Mammary epithelial cell (primary cell): Measurements from ENCODE around the gene ARL4A.

Experiments used
- EZH2 ChIP-seq: IDR thresholded peaks from 2 replicates; pipeline ENCODE4 v1.6.1; 2012; ENCODE audit warnings: low read length, inconsistent platforms, borderline replicate concordance
- TF ChIP-seq, protein P1 (sequence below), 2 donors: IDR thresholded peaks in 1 of 2; conservative IDR thresholded peaks in 1 of 2; 2 replicates each; pipeline ENCODE4 v1.5.1; 2011 to 2012; ENCODE audit warnings: inconsistent platforms in 2 of 2, low read length in 2 of 2, mild to moderate bottlenecking in 2 of 2, control low read depth in 1 of 2, low read depth in 1 of 2; ENCODE audit not compliant: insufficient read depth in 1 of 2; ENCODE audit errors: extremely low read depth in 1 of 2

DNA sequence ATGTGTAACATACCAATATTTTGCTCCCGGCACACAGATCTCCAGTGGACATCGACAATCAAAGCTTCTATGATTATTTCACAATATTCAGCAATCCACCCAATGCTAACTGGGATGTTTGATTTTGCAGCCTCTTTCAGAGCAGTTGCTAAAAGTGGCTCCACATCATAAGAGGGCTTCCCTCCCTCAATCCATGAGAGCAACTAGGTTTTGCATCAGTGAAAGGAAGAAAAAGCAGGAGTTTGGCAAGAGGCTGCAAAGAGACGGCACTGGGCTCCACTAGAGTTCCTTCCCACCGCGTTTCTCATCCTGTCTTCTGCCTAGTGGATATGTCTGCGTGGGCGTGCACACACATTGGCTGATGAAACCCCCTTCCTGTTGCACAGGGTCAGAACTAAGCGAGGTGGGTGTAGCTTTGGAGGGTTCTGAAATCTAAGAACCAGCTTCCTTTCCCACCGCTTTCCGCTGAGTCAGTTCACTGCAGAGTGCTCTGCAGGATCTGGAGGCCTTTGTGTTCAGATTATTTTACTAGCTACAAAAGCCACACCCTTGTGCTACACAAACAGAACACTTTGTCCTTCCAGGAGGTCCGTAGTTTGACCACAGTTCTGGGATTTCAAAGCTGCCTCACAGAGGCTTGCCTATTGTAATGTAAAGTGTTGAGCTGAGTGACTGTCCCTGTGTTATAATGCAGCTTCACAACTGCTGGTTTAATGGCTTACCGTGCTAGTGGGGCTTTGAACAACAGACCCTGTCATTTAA, 28.1 kb downstream of the ARL4A start:
- TF ChIP-seq, protein P1, sequence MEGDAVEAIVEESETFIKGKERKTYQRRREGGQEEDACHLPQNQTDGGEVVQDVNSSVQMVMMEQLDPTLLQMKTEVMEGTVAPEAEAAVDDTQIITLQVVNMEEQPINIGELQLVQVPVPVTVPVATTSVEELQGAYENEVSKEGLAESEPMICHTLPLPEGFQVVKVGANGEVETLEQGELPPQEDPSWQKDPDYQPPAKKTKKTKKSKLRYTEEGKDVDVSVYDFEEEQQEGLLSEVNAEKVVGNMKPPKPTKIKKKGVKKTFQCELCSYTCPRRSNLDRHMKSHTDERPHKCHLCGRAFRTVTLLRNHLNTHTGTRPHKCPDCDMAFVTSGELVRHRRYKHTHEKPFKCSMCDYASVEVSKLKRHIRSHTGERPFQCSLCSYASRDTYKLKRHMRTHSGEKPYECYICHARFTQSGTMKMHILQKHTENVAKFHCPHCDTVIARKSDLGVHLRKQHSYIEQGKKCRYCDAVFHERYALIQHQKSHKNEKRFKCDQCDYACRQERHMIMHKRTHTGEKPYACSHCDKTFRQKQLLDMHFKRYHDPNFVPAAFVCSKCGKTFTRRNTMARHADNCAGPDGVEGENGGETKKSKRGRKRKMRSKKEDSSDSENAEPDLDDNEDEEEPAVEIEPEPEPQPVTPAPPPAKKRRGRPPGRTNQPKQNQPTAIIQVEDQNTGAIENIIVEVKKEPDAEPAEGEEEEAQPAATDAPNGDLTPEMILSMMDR (conservative IDR thresholded peaks at IDR 0.05 in 1 of 2, IDR thresholded peaks at IDR 0.05 in 1 of 2; ENCODE audit: extremely low read depth in 1 of 2, insufficient read depth in 1 of 2, low read depth in 1 of 2, low read length in 2 of 2), result no peak
- TF ChIP-seq EZH2, result no peak
